ENCODE results near the gene PIGW. TPM values are rescaled to one million over a fixed set of nuclear protein-coding genes. Genes with fewer than 3 reads are reported as not detected.

PIGW gene
- total RNA-seq, 1 experiment from 2014 or later, result 8.0 TPM

DNA sequence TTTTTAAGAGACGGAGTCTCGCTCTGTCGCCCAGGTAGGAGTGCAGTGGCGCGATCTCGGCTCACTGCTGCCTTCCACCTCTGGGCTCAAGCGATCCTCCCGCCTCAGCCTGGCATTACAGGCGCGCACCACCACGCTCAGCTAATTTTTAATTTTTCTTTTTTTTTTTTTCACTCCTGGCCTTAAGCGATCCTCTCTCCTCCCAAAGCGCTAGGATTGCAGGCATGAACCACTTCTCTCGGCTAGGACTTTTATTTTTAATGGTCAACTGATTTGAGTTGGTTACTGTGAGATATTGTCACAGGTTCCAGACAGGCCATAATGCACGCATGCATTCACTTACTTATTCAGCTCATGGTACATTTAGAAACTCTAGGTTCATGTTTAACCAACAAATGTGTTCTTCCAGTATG is 888 bp downstream of the PIGW start:
- ChIA-PET CTCF (no interaction called here), POLR2A (ENCODE audit: unreplicated experiment) (interaction anchor here (0.6 to 1.0 kb wide), 3 partner anchors 9 to 804 kb away, joined by 3 to 5 read pairs (median 3); partner anchors contain the start of genes GGNBP2 and RASL10B)
- H3K9me2 ChIP-seq (ENCODE audit: insufficient read depth), result no peaks in the 10 kb centered on the region
- DNase-seq, result no peak
- H3K27me3 ChIP-seq (ENCODE audit: insufficient read depth, low read depth), result no peaks in the 10 kb centered on the region
- H3F3A ChIP-seq (ENCODE audit: insufficient read depth, low read depth), result peaks cover 22% of the 10 kb centered on the region; the same call in 1 of the 2 replicates
- H3K4me2 ChIP-seq, result peak overlapping the region; percentile 94
- no peaks in the 10 kb centered on the region for H3K9me3 ChIP-seq (ENCODE audit: insufficient read depth, low read depth)
- peaks cover 5% of the 10 kb centered on the region; the same call in 1 of the 2 replicates for H3K36me3 ChIP-seq (ENCODE audit: low read depth)
- peaks cover 49% of the 10 kb centered on the region for H3K79me2 ChIP-seq (ENCODE audit: low read depth)
- H2AFZ ChIP-seq, result peak overlapping the region; percentile 98
- peak overlapping the region; percentile 99 for H3K4me3 ChIP-seq
- intact Hi-C loops (cut with micrococcal nuclease; ENCODE audit: unreplicated experiment), result loop anchor here (1.0 to 2.0 kb wide), 2 partner anchors 9 to 49 kb away; partner anchors contain the start of genes GGNBP2 and ZNHIT3
- TF ChIP-seq, protein P1, sequence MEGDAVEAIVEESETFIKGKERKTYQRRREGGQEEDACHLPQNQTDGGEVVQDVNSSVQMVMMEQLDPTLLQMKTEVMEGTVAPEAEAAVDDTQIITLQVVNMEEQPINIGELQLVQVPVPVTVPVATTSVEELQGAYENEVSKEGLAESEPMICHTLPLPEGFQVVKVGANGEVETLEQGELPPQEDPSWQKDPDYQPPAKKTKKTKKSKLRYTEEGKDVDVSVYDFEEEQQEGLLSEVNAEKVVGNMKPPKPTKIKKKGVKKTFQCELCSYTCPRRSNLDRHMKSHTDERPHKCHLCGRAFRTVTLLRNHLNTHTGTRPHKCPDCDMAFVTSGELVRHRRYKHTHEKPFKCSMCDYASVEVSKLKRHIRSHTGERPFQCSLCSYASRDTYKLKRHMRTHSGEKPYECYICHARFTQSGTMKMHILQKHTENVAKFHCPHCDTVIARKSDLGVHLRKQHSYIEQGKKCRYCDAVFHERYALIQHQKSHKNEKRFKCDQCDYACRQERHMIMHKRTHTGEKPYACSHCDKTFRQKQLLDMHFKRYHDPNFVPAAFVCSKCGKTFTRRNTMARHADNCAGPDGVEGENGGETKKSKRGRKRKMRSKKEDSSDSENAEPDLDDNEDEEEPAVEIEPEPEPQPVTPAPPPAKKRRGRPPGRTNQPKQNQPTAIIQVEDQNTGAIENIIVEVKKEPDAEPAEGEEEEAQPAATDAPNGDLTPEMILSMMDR (conservative IDR thresholded peaks at IDR 0.05), result no peak
- no peak for TF ChIP-seq EZH2 (IDR thresholded peaks at IDR 0.05; ENCODE audit: low read depth)
- peak overlapping the region; percentile 91 for H3K27ac ChIP-seq
- BruUV-seq (replicated peaks), result TSS peak; percentile 52
- no peaks in the 10 kb centered on the region for H4K20me1 ChIP-seq (ENCODE audit: insufficient read depth)
- peaks cover 15% of the 10 kb centered on the region; the same call in 1 of the 2 replicates for H3K4me1 ChIP-seq (replicated peaks; ENCODE audit: insufficient read depth)

DNA sequence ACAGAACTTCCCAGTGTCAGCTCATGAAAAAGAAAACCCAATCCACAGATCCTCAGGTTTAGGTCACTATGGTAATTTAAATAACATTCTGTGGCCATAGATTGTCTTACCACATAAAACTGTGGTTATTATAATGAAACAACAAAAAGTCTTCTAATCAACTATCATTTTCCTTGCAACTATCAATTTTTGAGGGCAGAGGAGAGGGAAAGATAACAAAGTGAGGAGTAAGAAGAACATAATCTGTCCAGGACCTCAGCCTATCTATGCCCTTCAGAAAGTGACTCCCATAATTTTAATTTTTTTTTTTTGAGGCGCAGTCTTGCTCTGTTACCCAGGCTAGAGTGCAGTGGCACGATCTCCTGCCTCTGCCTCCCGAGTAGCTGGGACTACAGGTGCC is 5.9 kb downstream of the PIGW start:
- H3K4me2 ChIP-seq, result no peak overlapping the region
- H3K9me2 ChIP-seq (ENCODE audit: insufficient read depth), result no peaks in the 10 kb centered on the region
- peaks cover 37% of the 10 kb centered on the region for H3F3A ChIP-seq (ENCODE audit: insufficient read depth, low read depth)
- no peak overlapping the region for H2AFZ ChIP-seq
- CTCF ChIA-PET, result no interaction called here
- H3K4me1 ChIP-seq (replicated peaks; ENCODE audit: insufficient read depth), result peaks cover 17% of the 10 kb centered on the region
- no peaks in the 10 kb centered on the region for H4K20me1 ChIP-seq (ENCODE audit: insufficient read depth)
- H3K79me2 ChIP-seq (ENCODE audit: low read depth), result peaks cover 53% of the 10 kb centered on the region
- no peak for DNase-seq
- H3K4me3 ChIP-seq, result no peak overlapping the region
- POLR2A ChIA-PET (ENCODE audit: unreplicated experiment), result no interaction called here
- intact Hi-C loops (cut with micrococcal nuclease; ENCODE audit: unreplicated experiment), result no loop called here
- TF ChIP-seq, protein P1 (conservative IDR thresholded peaks at IDR 0.05), result no peak
- no peak for TF ChIP-seq EZH2 (IDR thresholded peaks at IDR 0.05; ENCODE audit: low read depth)
- H3K27me3 ChIP-seq (ENCODE audit: insufficient read depth, low read depth), result no peaks in the 10 kb centered on the region
- no peaks in the 10 kb centered on the region for H3K9me3 ChIP-seq (ENCODE audit: insufficient read depth, low read depth)
- no peak overlapping the region for H3K27ac ChIP-seq
- peaks cover 5% of the 10 kb centered on the region; the same call in 1 of the 2 replicates for H3K36me3 ChIP-seq (ENCODE audit: low read depth)
- BruUV-seq (replicated peaks), result no TSS peak

- peaks cover 18% of the 10 kb centered on the region for H3K36me3 ChIP-seq (ENCODE audit: low read depth)
- POLR2A ChIA-PET (ENCODE audit: unreplicated experiment), result no interaction called here
- no TSS peak for BruUV-seq (replicated peaks)
- CTCF ChIA-PET, result interaction anchor here (0.6 kb wide), 1 partner anchor 60 kb away, joined by 3 read pairs; no protein-coding TSS in a partner anchor
- peaks cover 19% of the 10 kb centered on the region for H4K20me1 ChIP-seq (ENCODE audit: insufficient read depth)
- DNase-seq, result no peak
- no peaks in the 10 kb centered on the region for H3K9me3 ChIP-seq (ENCODE audit: insufficient read depth, low read depth)
- H3F3A ChIP-seq (ENCODE audit: insufficient read depth, low read depth), result peaks cover 52% of the 10 kb centered on the region
- no peaks in the 10 kb centered on the region for H3K27me3 ChIP-seq (ENCODE audit: insufficient read depth, low read depth)
- H3K4me1 ChIP-seq (replicated peaks; ENCODE audit: insufficient read depth), result peaks cover 21% of the 10 kb centered on the region
- no peaks in the 10 kb centered on the region for H3K9me2 ChIP-seq (ENCODE audit: insufficient read depth)
- peak overlapping the region; percentile 83; the same call in 1 of the 2 replicates for H3K4me2 ChIP-seq
- intact Hi-C loops (cut with micrococcal nuclease; ENCODE audit: unreplicated experiment), result no loop called here
- TF ChIP-seq, protein P1 (conservative IDR thresholded peaks at IDR 0.05), result no peak
- TF ChIP-seq EZH2 (IDR thresholded peaks at IDR 0.05; ENCODE audit: low read depth), result no peak
- H3K79me2 ChIP-seq (ENCODE audit: low read depth), result peaks cover 56% of the 10 kb centered on the region
- no peak overlapping the region for H2AFZ ChIP-seq
- no peak overlapping the region for H3K27ac ChIP-seq
- H3K4me3 ChIP-seq, result no peak overlapping the region
Measured at GRCh38 chr17:36542755-36543154, 8.0 kb downstream of the PIGW start.
